H9 (cell line): Measurements from ENCODE around the gene NOTCH1. TPM values are rescaled to one million over a fixed set of nuclear protein-coding genes. Genes with fewer than 3 reads are reported as not detected.

Experiments used
- DNase-seq: peaks from one replicate; pipeline ENCODE4 v3.0.0-alpha.2; 2017
- H2AFZ ChIP-seq: one replicate; pipeline ENCODE4 v1.6.1; 2013; ENCODE audit warnings: mild to moderate bottlenecking, low read length, control low read depth, moderate library complexity
- H2AK5ac ChIP-seq: 2 replicates; pipeline ENCODE4 v1.6.1; 2013; ENCODE audit warnings: low read length, control low read depth, mixed read lengths; ENCODE audit not compliant: insufficient read length
- H2BK120ac ChIP-seq: one replicate; pipeline ENCODE4 v1.6.1; 2013; ENCODE audit warnings: low read depth, mild to moderate bottlenecking, low read length, control low read depth, inconsistent platforms; ENCODE audit not compliant: poor library complexity, severe bottlenecking
- H2BK12ac ChIP-seq: 2 replicates; pipeline ENCODE4 v1.6.1; 2013; ENCODE audit warnings: low read length, control low read depth, mixed read lengths, low read depth; ENCODE audit not compliant: insufficient read length
- H2BK15ac ChIP-seq: 2 replicates; pipeline ENCODE4 v1.6.1; 2013; ENCODE audit warnings: low read depth, low read length, control low read depth
- H2BK20ac ChIP-seq: one replicate; pipeline ENCODE4 v1.6.1; 2013; ENCODE audit warnings: low read depth, mild to moderate bottlenecking, low read length, control low read depth, inconsistent platforms; ENCODE audit not compliant: poor library complexity, severe bottlenecking
- H2BK5ac ChIP-seq: 2 replicates; pipeline ENCODE4 v1.6.1; 2013; ENCODE audit warnings: low read length, control low read depth, mixed read lengths; ENCODE audit not compliant: insufficient read length
- H3K14ac ChIP-seq: 2 replicates; pipeline ENCODE4 v1.6.1; 2013; ENCODE audit warnings: low read length, control low read depth; ENCODE audit not compliant: insufficient read depth
- H3K18ac ChIP-seq: 2 replicates; pipeline ENCODE4 v1.6.1; 2013; ENCODE audit warnings: low read depth, mild to moderate bottlenecking, mixed read lengths, low read length, control low read depth; ENCODE audit not compliant: insufficient read length
- H3K23ac ChIP-seq: 2 replicates; pipeline ENCODE4 v1.6.1; 2013; ENCODE audit warnings: low read length, control low read depth, mixed read lengths, low read depth; ENCODE audit not compliant: insufficient read length
- H3K23me2 ChIP-seq: 2 replicates; pipeline ENCODE4 v1.6.1; 2013; ENCODE audit warnings: low read depth, mild to moderate bottlenecking, mixed read lengths, low read length, control low read depth; ENCODE audit not compliant: insufficient read length, poor library complexity, severe bottlenecking
- H3K27ac ChIP-seq: 2 replicates; pipeline ENCODE4 v1.5.1; 2013; ENCODE audit warnings: low read length, control low read depth, mixed read lengths, low read depth; ENCODE audit not compliant: insufficient read length
- H3K27me3 ChIP-seq: 2 replicates; pipeline ENCODE4 v1.6.1; 2013; ENCODE audit warnings: low read length, control low read depth, inconsistent platforms; ENCODE audit not compliant: insufficient read depth
- H3K4ac ChIP-seq: 2 replicates; pipeline ENCODE4 v1.6.1; 2013; ENCODE audit warnings: low read depth, mild to moderate bottlenecking, control low read depth, inconsistent platforms, low read length, moderate library complexity
- H3K4me1 ChIP-seq: 2 replicates; pipeline ENCODE4 v1.6.1; 2013; ENCODE audit warnings: low read length, control low read depth, inconsistent platforms; ENCODE audit not compliant: insufficient read depth
- H3K4me2 ChIP-seq: 2 replicates; pipeline ENCODE4 v1.6.1; 2013; ENCODE audit warnings: low read length, control low read depth, mixed read lengths; ENCODE audit not compliant: insufficient read length, insufficient read depth
- H3K56ac ChIP-seq: 2 replicates; pipeline ENCODE4 v1.6.1; 2013; ENCODE audit warnings: low read depth, mild to moderate bottlenecking, mixed read lengths, low read length, control low read depth; ENCODE audit not compliant: insufficient read length
- H3K79me1 ChIP-seq: 2 replicates; pipeline ENCODE4 v1.6.1; 2013; ENCODE audit warnings: low read depth, mild to moderate bottlenecking, moderate library complexity, low read length, control low read depth, inconsistent platforms; ENCODE audit not compliant: insufficient read depth, poor library complexity, severe bottlenecking
- H3K79me2 ChIP-seq: 2 replicates; pipeline ENCODE4 v1.6.1; 2013; ENCODE audit warnings: low read length, control low read depth, inconsistent platforms; ENCODE audit not compliant: insufficient read depth
- H3K9ac ChIP-seq: 2 replicates; pipeline ENCODE4 v1.6.1; 2013; ENCODE audit warnings: low read length, control low read depth, mixed read lengths; ENCODE audit not compliant: insufficient read length; ENCODE audit errors: extremely low read depth
- H3K9me3 ChIP-seq: one replicate; pipeline ENCODE4 v1.6.1; 2013; ENCODE audit warnings: low read depth, low read length, inconsistent platforms; ENCODE audit not compliant: control insufficient read depth
- H3T11ph ChIP-seq: one replicate; pipeline ENCODE4 v1.6.1; 2013; ENCODE audit warnings: mild to moderate bottlenecking, low read length, control low read depth, inconsistent platforms
- H4K20me1 ChIP-seq: one replicate; pipeline ENCODE4 v1.6.1; 2013; ENCODE audit not compliant: control insufficient read depth, insufficient read length, insufficient read depth
- H4K5ac ChIP-seq: 2 replicates; pipeline ENCODE4 v1.6.1; 2013; ENCODE audit warnings: low read depth, mild to moderate bottlenecking, mixed read lengths, low read length, control low read depth; ENCODE audit not compliant: insufficient read length
- H4K8ac ChIP-seq: replicated peaks from 2 replicates; pipeline ENCODE4 v1.6.1; 2013; ENCODE audit warnings: low read length, control low read depth, mixed read lengths, low read depth; ENCODE audit not compliant: insufficient read length
- H4K91ac ChIP-seq: 2 replicates; pipeline ENCODE4 v1.6.1; 2013; ENCODE audit warnings: low read depth, mild to moderate bottlenecking, moderate library complexity, mixed read lengths, low read length, control low read depth; ENCODE audit not compliant: insufficient read length
- H3K27ac Mint-ChIP-seq, 3 experiments: 2 replicates in 2 of 3; 3 replicates in 1 of 3; pipeline ENCODE4 v1.8.0; 2020 to 2021; ENCODE audit warnings: mixed read lengths in 3 of 3, mild to moderate bottlenecking in 1 of 3, moderate library complexity in 1 of 3
- H3K27me3 Mint-ChIP-seq: 2 replicates; pipeline ENCODE4 v1.8.0; 2021; ENCODE audit warnings: low read depth, mild to moderate bottlenecking, moderate library complexity, mixed read lengths
- H3K36me3 Mint-ChIP-seq, 3 experiments: 2 replicates in 2 of 3; 3 replicates in 1 of 3; pipeline ENCODE4 v1.8.0; 2020 to 2021; ENCODE audit warnings: low read depth in 3 of 3, mixed read lengths in 3 of 3; ENCODE audit not compliant: insufficient read depth in 1 of 3
- H3K4me1 Mint-ChIP-seq, 2 experiments: 2 replicates each; pipeline ENCODE4 v1.8.0; 2020; ENCODE audit warnings: mixed read lengths in 2 of 2
- H3K4me3 Mint-ChIP-seq, 2 experiments: 2 replicates in 1 of 2; 3 replicates in 1 of 2; pipeline ENCODE4 v1.8.0; 2020 to 2021; ENCODE audit warnings: mild to moderate bottlenecking in 2 of 2, mixed read lengths in 2 of 2, moderate library complexity in 1 of 2
- H3K9me3 Mint-ChIP-seq, 2 experiments: 2 replicates in 1 of 2; 3 replicates in 1 of 2; pipeline ENCODE4 v1.8.0; 2020; ENCODE audit warnings: mild to moderate bottlenecking in 2 of 2, mixed read lengths in 2 of 2, moderate library complexity in 1 of 2
- CTCF ChIP-seq: fragments of 200-600 bp; sonication (generic); conservative IDR thresholded peaks from 3 replicates; pipeline ENCODE4 v1.8.0; 2021; ENCODE audit warnings: antibody characterized with exemption, mild to moderate bottlenecking
- WGBS: extraction: QIAGEN DNeasy Blood & Tissue Kit; methylation state at CpG from one replicate; pipeline ENCODE4 v1.1.7; 2013; ENCODE audit warnings: missing lambda C conversion rate, low lambda C conversion rate, mixed read lengths; ENCODE audit not compliant: insufficient read length; ENCODE audit errors: extremely low coverage; 5-methylcytosine and 5-hydroxymethylcytosine counted together
- total RNA-seq: library from RNA; stranded (reverse); gene quantifications from 2 replicates; pipeline ENCODE4 v1.2.1, GENCODE V29; 2021

Gene NOTCH1
- total RNA-seq, 1 experiment from 2014 or later, result 71.6 TPM

DNA sequence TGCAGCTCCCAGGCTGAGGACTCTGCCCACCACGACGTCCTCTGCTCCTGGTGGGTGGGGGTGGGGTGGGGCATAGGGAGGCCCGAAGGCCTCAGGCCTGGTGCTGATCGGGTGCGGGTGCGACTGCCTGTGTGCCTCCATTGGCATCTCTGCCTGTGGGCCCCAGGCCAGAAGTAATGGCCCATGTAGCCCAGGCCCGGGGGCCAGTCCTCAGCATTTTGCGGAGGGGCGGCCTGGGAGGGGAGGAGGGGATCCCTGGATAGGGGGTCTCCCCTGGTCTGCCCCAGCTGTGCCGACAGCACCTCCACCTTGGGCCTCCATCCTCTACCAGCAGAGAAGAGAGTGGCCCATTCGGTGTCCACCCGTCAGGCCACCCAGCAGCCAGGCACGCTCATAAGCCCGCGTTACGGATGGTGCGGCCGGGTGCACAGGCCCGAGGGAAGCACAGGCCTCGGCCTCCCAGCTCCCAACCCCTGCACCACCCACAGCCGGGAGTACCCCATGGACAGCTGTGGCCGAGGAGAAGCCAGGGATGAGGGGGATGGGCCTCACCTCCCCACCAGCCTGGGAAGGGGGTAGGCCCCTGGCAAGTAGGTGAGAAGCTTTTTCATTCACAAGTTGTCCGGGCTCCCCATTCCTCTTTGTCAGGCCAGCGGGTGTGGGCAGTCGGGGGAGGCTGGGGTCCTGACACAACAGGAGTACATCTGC is 1.8 kb upstream of the NOTCH1 start:
- Histone ChIP-seq H4K8ac (no peak overlapping the region), H3K23me2 (peaks cover 10% of the 10 kb centered on the region), H3K79me2 (peaks cover 2% of the 10 kb centered on the region; the same call in 1 of the 2 replicates), H3K27me3 (no peaks in the 10 kb centered on the region), H3K9me3 (no peaks in the 10 kb centered on the region), H3K4me2 (no peak overlapping the region), H4K20me1 (no peaks in the 10 kb centered on the region), H3K4me1 (no peaks in the 10 kb centered on the region; the same call in 1 of the 2 replicates), H3K4ac (no peak overlapping the region), H2BK120ac (no peak overlapping the region), H2BK15ac (no peak overlapping the region), H4K91ac (no peak overlapping the region), H3K56ac (no peak overlapping the region), H2AK5ac (no peak overlapping the region), H2BK12ac (no peak overlapping the region), H2BK20ac (no peak overlapping the region), H3K9ac (no peak overlapping the region), H3K79me1 (peaks cover 6% of the 10 kb centered on the region), H4K5ac (no peak overlapping the region), H3K14ac (no peak overlapping the region), H3K18ac (no peak overlapping the region), H3K27ac (no peak overlapping the region), H3K23ac (no peak overlapping the region), H2AFZ (no peak overlapping the region), H3T11ph (no peak overlapping the region), H2BK5ac (no peak overlapping the region)
- no peaks in the 10 kb centered on the region for H3K9me3 Mint-ChIP-seq
- H3K27me3 Mint-ChIP-seq, result no peaks in the 10 kb centered on the region; the same call in 1 of the 2 replicates
- H3K4me3 Mint-ChIP-seq, result no peak overlapping the region; a peak in 2 of 5 replicates
- H3K27ac Mint-ChIP-seq, result peak overlapping the region in 1 of 3 experiments; percentile 64; a peak in 1 of 7 replicates
- no peak for TF ChIP-seq CTCF
- H3K4me1 Mint-ChIP-seq, result peaks cover 34 to 58% of the 10 kb centered on the region in 2 experiments
- H3K36me3 Mint-ChIP-seq, result peaks cover 2 to 14% (median 12%) of the 10 kb centered on the region in 3 experiments; a peak in 5 of 7 replicates
- no peak for DNase-seq
- WGBS, result no CpG with 5 or more reads among the region's 25 CpGs
